ENCODE data around the gene ATXN7L1.
"Not testable (repeated sequence)": the region's sequence is repeated elsewhere in the genome, so short reads cannot be mapped to it uniquely, and the experiment has no call there.

The ATXN7L1 gene

GRCh38 chr7:105734233-105734632 lies 142.2 kb downstream of the ATXN7L1 start:
- no peak for DNase-seq

DNA sequence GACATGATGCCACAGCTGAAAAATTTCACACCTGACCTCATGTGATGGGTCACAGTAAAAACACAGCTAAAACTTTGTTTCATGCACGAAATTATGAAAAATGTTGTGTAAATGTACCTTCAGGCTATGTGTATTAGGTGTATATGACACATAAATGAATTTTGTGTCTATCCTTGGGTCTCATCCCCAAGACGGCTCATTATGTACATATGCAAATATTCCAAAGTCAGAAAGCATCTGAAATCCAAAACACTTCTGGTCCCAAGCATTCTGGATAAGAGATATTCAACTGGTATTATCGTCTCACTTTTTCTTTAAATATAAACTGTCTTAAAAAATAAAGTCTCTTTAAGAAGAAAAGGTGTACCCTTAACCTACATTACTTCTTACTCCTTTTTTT lies 145.4 kb downstream of the ATXN7L1 start:
- DNase-seq, result no peak

DNA sequence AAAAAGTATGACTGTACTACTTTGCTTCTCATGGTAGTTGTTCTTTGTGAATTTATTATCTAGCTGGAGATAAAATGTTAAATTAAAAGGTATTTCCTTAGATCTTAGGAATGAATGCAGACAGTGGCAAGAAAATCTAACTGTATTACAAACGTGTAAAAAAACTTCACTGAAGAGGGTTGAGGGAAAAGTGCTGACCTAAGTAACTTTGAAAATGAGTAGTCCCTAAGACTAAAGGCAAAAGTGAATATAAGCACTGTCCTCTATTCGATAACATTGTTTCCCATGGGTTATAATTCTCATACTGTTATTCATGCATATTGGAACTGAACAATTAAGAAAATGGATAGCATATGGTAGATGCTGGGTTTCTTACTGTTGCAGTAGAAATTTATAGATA lies 148.4 kb downstream of the ATXN7L1 start:
- no peak for DNase-seq

- no peak for DNase-seq
These were observed 151.7 kb downstream of the ATXN7L1 start for GRCh38 chr7:105724688-105725087.

DNA sequence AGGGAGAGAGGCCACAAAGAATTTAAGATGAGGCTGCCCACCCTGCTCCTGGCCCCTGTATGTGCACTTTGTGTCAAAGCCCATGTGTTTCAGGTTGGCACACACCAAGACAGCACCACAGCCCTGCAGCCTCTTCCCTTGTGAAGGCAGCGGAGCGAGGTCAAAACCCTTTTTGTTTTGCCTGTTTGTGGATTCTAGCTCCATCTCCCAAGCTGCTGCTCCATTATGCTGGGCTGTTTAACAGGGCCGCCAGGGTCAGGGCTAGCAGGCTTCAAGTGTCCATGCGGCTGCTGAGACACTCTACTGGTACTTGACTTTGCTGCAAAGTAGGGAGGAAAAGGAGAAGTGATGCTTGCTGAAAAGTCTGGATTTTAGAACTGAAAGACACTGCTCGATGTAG lies 152.8 kb downstream of the ATXN7L1 start:
- no peak for DNase-seq

DNA sequence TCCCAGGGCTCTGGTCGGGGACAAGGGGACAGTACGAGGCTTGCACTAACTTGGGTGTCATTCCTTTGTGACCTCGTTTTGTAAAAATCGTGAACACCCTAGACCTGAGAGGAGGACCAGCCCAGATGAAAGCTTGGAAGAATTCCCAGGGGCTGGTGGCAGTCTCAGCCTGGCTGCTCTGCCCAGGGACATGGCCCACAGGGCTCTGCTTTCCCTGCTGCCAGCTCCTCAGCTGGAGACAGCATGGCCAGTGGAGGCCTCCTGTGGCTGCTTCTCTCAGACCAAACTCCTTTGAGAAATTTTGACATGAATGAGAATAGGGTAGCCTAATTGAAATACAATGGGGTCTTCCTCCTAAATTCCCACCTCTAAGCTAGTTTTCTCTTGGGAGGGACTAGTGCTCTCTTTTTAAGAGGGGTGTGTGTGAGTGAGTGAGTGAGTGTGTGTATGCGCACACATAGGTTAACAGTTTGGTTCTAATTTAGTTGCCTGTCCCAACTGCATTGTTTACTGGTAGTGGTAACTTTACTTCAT lies 154.8 kb downstream of the ATXN7L1 start:
- no peak for DNase-seq

DNA sequence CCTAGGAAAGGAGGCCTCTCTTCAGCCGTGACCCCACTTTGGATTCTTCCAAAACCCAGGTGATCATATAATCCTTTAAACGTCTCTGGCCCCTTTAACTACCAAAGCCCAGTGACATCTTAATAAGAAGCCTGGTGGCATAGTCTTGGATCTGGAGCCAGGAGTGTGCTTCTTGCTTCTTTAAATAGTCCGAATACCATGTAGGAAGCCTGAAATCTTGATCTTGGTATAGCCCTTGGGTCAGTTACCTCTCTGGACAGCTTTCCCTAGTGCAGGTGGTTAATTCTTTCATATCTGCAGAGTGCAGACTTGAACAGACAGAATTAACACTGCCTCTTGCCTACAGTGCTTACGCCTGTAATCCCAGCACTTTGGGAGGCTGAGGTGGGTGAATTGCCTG lies 156.5 kb downstream of the ATXN7L1 start:
- DNase-seq, result no peak

- no peak for DNase-seq
These were observed 157.0 kb downstream of the ATXN7L1 start for GRCh38 chr7:105719395-105719794.

- DNase-seq, result no peak
These were observed 157.9 kb downstream of the ATXN7L1 start for GRCh38 chr7:105718511-105718925.

GRCh38 chr7:105715528-105715927 lies 160.9 kb downstream of the ATXN7L1 start:
- DNase-seq, result no peak

DNA sequence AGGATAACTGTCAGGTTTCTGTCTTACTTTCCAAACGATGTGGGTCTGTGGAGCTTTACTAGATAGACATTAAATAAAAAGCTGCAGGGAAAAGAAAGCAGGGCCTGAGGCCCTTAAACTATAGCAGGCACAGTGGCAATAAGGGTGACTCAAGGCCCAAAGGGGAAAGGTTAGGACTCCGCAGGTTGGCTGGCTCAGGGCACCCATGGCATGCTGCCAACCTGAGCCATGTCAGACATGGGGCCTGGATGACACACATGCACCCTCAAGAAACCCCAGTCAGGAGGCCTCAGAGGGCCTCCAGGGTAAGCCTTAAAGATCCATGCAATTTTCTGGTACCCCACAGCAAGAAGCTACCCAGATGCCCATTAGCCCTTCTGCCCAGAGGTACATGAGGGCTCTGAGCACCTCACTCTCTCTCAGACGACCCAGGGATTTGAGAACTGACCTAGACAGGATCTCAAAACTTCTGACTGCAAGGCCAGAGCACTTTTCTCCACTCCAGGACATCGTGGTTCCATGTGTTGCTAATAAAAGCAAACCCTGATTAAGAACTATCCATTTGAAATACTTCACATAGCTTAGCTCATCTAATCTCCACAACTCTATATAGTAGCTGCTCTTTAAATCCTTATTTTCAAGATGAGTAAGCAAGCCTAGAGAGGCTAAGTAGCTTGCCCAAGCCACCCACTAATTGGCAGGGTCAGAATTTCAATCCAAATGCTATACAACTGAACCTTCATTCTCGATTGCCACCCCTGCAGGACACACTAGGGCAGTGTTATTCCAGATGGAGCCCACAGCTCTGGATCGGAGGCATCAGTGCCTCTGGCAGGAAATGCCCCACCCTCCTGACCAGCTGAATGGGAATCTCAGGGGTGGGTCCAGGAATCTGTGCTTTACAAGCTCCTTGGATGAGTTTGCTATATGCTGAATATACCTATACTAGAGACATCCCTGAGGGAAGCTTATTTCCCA lies 162.6 kb downstream of the ATXN7L1 start:
- no peak for DNase-seq

GRCh38 chr7:105712877-105713276 lies 163.5 kb downstream of the ATXN7L1 start:
- no peak for DNase-seq

DNA sequence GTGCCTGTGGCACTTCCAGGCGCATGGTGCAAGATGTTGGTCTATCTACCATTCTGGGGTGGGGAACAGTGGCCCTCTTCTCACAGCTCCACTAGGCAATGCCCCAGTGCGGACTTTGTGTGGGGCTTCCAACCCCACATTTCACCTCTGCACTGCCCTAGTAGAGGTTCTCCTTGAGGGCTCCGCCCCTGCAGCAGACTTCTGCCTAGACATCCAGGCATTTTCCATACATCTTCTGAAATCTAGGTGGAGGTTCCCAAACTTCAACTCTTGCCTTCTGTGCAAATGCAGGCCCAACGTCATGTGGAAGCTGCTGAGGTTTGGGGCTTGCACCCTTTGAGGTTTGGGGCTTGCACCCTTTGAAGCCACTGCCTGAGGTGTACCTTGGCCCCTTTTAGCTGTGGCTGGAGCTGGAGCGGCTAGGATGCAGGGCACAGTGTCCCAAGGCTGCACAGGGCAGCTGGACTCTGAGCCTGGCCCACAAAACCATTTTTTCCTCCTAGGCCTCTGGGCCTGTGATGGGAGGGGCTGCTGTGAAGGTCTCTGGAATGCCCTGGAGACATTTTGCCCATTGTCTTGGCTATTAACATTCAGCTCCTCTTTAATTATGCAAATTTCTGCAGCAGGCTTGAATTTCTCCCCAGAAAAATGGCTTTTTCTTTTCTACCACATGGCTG lies 164.5 kb downstream of the ATXN7L1 start:
- DNase-seq, result no peak

DNA sequence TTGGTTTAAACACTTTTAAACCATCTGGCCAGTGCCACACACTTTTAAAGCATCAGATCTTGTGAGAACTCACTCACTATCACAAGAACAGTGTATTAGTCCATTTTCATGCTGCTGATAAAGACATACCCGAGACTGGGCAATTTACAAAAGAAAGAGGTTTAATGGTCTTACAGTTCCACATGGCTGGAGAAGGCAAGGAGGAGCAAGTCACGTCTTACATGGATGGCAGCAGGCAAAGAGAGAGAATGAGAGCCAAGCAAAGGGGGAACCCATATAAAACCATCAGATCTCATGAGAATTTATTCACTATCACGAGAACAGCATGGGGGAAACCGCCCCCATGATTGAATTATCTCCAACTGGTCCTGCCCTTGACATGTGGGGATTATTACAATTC lies 165.7 kb downstream of the ATXN7L1 start:
- DNase-seq, result not testable (repeated sequence)

DNA sequence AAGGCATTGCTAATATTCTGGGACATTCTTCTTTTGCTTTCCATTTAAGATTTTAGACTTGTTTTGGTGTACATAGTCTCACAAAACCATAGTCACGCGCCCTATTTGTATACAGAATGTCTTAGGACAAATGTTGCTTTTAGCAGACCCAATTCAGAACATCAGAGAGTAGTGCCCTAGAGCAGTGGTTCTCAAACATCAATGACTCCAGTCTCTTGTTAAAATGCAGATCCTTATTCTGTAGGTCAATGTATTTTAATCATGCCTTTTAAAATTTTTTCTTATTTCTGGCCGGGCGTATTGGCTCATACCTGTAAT lies 167.7 kb downstream of the ATXN7L1 start:
- DNase-seq, result no peak

GRCh38 chr7:105707967-105708762 lies 168.2 kb downstream of the ATXN7L1 start:
- DNase-seq, result no peak

DNA sequence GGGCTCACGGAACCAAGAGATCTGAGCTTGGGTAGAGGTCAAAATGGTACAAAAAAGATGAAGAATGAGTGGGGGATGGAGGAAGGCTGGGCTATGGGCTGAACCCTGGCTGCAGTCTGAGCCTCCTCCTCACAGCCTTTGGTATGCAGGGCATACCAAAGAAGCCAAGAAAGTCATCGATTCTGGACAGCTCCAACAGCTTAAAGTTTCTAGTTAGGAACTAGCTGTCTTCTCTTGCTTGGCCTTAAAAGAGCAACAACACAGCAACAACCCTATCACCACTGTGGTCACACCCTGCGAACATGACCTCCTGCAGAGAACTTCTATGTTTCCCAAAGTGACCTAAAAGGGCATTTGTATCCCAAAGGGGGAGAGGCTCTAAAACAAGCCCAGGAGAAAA lies 169.0 kb downstream of the ATXN7L1 start:
- DNase-seq, result no peak

GRCh38 chr7:105705427-105705826 lies 171.0 kb downstream of the ATXN7L1 start:
- DNase-seq, result no peak

DNA sequence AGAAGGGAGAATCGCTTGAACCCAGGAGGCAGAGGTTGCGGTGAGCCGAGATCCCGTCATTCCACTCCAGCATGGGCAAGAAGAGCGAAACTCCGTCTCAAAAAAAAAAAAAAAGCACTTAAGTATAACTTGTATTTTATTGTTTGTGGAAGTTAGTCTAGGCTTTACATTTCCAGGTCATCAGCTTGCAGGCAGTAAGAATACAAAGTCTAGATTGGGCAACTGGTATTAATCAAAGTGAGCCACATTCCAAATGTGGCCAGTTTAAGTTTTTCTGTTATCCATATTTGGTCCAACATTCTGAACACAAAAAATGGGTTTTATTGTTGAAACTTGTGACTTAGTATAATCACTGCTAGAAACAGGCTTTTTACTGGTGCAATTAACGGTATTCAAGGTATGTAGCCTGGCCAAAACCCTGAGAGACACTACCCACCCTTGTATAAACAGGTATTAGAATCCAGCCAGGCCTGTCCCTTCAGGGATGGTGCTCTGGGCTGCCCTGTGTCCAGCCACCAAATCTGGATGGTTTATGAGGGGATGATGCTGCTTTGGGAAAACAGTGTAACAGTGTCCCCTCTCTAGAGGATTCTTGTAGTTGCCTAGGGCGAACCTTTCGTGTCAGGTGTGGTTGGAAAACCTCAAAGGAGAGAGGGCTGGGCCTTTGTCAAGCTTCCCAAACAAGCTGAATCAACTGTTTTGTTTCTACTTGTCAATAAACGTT lies 173.0 kb downstream of the ATXN7L1 start:
- no peak for DNase-seq

DNA sequence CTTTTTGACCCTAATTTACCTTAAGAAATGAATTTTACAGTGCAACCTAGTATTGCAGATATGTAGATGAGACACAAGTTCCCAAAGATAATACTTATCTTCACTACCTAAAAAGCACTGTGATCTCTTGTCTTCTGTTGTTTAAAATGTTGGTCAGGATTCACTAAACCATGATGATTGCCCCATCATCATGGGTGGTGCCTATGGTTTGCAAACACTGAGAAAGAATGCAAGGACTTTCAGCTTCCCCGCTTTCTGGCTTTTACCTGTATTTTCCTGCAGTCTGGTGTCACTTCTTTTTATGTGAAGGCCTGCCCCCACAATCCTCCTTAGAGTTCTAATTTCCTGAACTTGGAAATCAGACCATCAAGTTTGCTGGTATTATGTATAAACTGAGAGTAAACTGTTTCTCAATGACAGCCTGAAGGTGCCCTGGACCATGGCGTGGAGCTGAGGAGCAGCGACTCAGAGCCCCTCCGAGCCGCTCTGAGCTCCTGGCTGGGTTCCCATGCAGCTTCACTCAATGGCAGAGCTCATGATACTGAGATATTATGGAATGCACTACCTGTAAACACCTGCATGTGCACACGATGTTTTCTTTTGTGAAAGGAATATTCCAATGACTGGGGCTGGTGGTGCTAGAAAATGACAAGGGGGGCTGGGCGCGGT lies 176.7 kb downstream of the ATXN7L1 start:
- DNase-seq, result no peak

GRCh38 chr7:105698531-105698930 lies 177.9 kb downstream of the ATXN7L1 start:
- DNase-seq, result no peak

DNA sequence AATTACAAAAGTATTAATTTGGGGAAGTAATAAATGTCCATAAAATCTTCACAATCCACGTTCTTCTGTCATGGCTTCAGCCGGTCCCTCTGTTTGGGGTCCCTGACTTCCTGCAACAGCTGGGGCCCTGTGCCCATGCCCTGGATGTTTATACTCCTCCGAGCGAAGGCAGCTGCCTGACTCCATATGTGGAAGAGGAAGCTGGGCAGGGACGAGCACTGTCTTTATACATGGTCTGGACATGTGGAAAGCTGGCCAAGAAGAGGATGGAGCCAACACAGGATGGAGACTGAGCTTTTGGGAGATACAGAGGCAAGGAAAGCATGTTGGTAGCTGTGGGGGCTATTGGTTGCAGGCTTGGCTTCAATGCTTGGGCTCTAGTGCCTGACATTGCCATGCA lies 178.6 kb downstream of the ATXN7L1 start:
- DNase-seq, result no peak
